Calu3 (cell line): ENCODE data around the gene HCRT. TPM values are rescaled to one million over a fixed set of nuclear protein-coding genes. Genes with fewer than 3 reads are reported as not detected.

Source experiments
- BruUV-seq: library from RNA; stranded (reverse); fragments of 400-500 nt; replicated peaks from 2 replicates; lab custom pipeline; 2021; lab: Mats Ljungman, UMichigan
- CTCF ChIA-PET: fragments of 300-600 bp; sonication (Branson Sonifier 250); formaldehyde crosslinking; loops from one replicate; lab custom pipeline; 2022; ENCODE audit warnings: antibody characterized with exemption; lab: Charles Lee
- DNase-seq: peaks from one replicate; pipeline ENCODE4 v3.0.0; 2022
- H3K27ac Mint-ChIP-seq: one replicate; pipeline ENCODE4 v1.8.0; 2022; ENCODE audit warnings: mixed read lengths; ENCODE audit not compliant: unreplicated experiment
- H3K27me3 Mint-ChIP-seq: one replicate; pipeline ENCODE4 v1.8.0; 2022; ENCODE audit warnings: mixed read lengths; ENCODE audit not compliant: unreplicated experiment
- H3K36me3 Mint-ChIP-seq: one replicate; pipeline ENCODE4 v1.8.0; 2022; ENCODE audit warnings: mild to moderate bottlenecking, moderate library complexity, mixed read lengths; ENCODE audit not compliant: insufficient read depth, unreplicated experiment
- H3K4me1 Mint-ChIP-seq: one replicate; pipeline ENCODE4 v1.8.0; 2022; ENCODE audit warnings: mild to moderate bottlenecking, low read depth, mixed read lengths; ENCODE audit not compliant: unreplicated experiment
- H3K4me3 Mint-ChIP-seq: one replicate; pipeline ENCODE4 v1.8.0; 2022; ENCODE audit warnings: mild to moderate bottlenecking, low read depth, moderate library complexity, mixed read lengths; ENCODE audit not compliant: unreplicated experiment
- H3K9me3 Mint-ChIP-seq: one replicate; pipeline ENCODE4 v1.8.0; 2022; ENCODE audit warnings: low read depth, mixed read lengths; ENCODE audit not compliant: unreplicated experiment
- CTCF ChIP-seq: fragments of 200-600 bp; IDR thresholded peaks from one replicate; pipeline ENCODE4 v1.8.0; 2022; ENCODE audit warnings: antibody characterized with exemption; ENCODE audit not compliant: unreplicated experiment
- intact Hi-C: fragments of 100-400 bp; cut with micrococcal nuclease; formaldehyde crosslinking; loops from one replicate; pipeline ENCODE4 v1.10.0; 2022; ENCODE audit not compliant: unreplicated experiment
- total RNA-seq: library from RNA; stranded (reverse); gene quantifications from 2 replicates; pipeline ENCODE4 v1.2.3, GENCODE V29; 2022

The HCRT gene
- total RNA-seq, 1 experiment from 2014 or later: not detected

DNA sequence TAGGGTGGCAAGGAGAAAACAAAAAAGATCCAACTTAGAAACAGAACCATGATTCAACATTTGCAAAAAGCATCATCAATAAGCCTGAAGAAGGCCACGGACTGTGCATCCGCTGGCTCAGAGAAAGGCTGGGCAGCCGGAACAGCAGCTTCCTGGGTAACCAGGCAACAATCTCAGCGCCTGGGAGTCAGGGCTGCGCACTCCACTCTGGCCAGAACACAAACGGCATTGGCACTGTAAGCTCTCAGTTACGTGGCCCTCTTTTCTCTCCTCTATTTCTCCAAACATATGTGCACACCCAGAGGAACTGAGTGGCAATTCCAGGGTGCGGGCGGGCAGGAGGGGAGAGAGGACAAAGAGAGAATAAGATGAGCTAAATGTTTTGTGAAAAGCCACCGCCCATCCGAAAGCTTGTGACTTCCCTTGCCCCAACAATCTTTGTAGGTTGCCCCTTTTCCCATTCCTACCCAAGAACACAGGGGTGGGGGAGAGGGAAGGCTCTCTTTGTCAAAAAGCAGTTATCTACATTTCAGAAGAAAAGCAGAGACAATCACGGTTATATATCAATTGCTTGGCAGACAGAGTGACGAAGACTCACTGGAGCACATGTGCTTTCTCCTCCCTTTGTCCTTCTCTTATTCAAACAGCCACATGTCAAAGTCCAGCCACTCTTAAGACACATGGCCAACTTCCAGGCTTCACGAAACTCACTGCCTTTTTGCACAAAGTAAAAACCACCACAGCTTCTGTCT, 15.6 kb upstream of the HCRT start:
- Mint-ChIP-seq H3K27ac (no peak overlapping the region), H3K4me1 (no peaks in the 10 kb centered on the region), H3K36me3 (peaks cover 3% of the 10 kb centered on the region), H3K27me3 (no peaks in the 10 kb centered on the region), H3K4me3 (no peak overlapping the region), H3K9me3 (no peaks in the 10 kb centered on the region)
- no peak for TF ChIP-seq CTCF
- no peak for DNase-seq
- BruUV-seq: no TSS peak
- intact Hi-C loops: no loop called here
- CTCF ChIA-PET: interaction anchor here (0.5 to 1.4 kb wide), 2 partner anchors 13 to 69 kb away, joined by 3 read pairs; no protein-coding TSS in a partner anchor

- intact Hi-C loops: no loop called here
- H3K9me3 Mint-ChIP-seq: no peaks in the 10 kb centered on the region
- no peak overlapping the region for H3K27ac Mint-ChIP-seq
- peaks cover 1% of the 10 kb centered on the region for H3K36me3 Mint-ChIP-seq
- no TSS peak for BruUV-seq
- no peak overlapping the region for H3K4me3 Mint-ChIP-seq
- H3K4me1 Mint-ChIP-seq: no peaks in the 10 kb centered on the region
- CTCF ChIA-PET: interaction anchor here (0.5 to 1.4 kb wide), 2 partner anchors 8 to 12 kb away, joined by 3 read pairs; no protein-coding TSS in a partner anchor
- no peak for TF ChIP-seq CTCF
- DNase-seq: no peak
- no peaks in the 10 kb centered on the region for H3K27me3 Mint-ChIP-seq
Observed at GRCh38 chr17:42199416-42200011, 14.3 kb upstream of the HCRT start.

DNA sequence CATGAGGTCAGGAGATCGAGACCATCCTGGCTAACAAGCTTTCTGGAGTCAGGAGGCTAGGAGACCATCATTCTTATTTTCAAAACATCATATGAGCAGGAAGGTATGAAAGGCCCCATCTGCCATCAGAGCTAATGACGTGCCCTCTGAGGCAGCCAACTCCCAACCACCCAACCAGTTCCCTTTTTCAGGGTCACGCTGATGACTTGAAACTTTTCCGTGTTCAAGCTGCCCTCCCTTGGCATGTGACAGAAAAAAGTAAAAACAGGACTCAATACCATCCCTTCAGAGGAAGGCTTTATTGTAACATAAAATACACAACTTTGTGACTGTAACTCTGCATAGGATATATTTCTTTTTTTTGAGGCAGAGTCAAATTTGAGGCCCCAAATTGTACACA, 13.6 kb upstream of the HCRT start:
- Mint-ChIP-seq H3K27ac (no peak overlapping the region), H3K27me3 (no peaks in the 10 kb centered on the region), H3K4me1 (peaks cover 3% of the 10 kb centered on the region), H3K9me3 (no peaks in the 10 kb centered on the region), H3K4me3 (no peak overlapping the region), H3K36me3 (peaks cover 7% of the 10 kb centered on the region)
- CTCF ChIA-PET: no interaction called here
- TF ChIP-seq CTCF: no peak
- intact Hi-C loops: no loop called here
- DNase-seq: no peak
- no TSS peak for BruUV-seq

GRCh38 chr17:42197564-42198156, 12.4 kb upstream of the HCRT start:
- no peak overlapping the region for H3K27ac Mint-ChIP-seq
- intact Hi-C loops: no loop called here
- H3K36me3 Mint-ChIP-seq: peaks cover 20% of the 10 kb centered on the region
- H3K4me3 Mint-ChIP-seq: no peak overlapping the region
- no peak for DNase-seq
- peaks cover 13% of the 10 kb centered on the region for H3K4me1 Mint-ChIP-seq
- TF ChIP-seq CTCF: no peak
- no peaks in the 10 kb centered on the region for H3K9me3 Mint-ChIP-seq
- no TSS peak for BruUV-seq
- CTCF ChIA-PET: no interaction called here
- no peaks in the 10 kb centered on the region for H3K27me3 Mint-ChIP-seq
